RWPE2 (cell line): ENCODE data around the gene LUC7L2.
A peak's percentile ranks its signal among the peaks of the same experiment; 100 is the strongest.
"Not testable (repeated sequence)": the region's sequence is repeated elsewhere in the genome, so short reads cannot be mapped to it uniquely, and the experiment has no call there.

Source experiments
- ATAC-seq: fragments of 200-7000 bp; cut with Tn5 transposase; 3 replicates; pipeline ENCODE4 v1.9.1; 2021; ENCODE audit warnings: low read depth
- DNase-seq: peaks from one replicate; pipeline ENCODE4 v3.0.0-alpha.2; 2020; ENCODE audit warnings: low spot score
- H3K27ac ChIP-seq: fragments of 450-650 bp; 2 replicates; pipeline ENCODE4 v1.5.1; 2017; ENCODE audit warnings: mild to moderate bottlenecking; ENCODE audit not compliant: poor library complexity, severe bottlenecking
- H3K27me3 ChIP-seq: fragments of 250-450 bp; sonication (Bioruptor Pico); 2 replicates; pipeline ENCODE4 v1.5.1; 2021; ENCODE audit warnings: mild to moderate bottlenecking, moderate library complexity; ENCODE audit not compliant: insufficient read depth, poor library complexity, severe bottlenecking
- H3K36me3 ChIP-seq: fragments of 250-450 bp; sonication (Bioruptor Pico); 2 replicates; pipeline ENCODE4 v1.5.1; 2020; ENCODE audit warnings: low read depth, mild to moderate bottlenecking, moderate library complexity
- H3K4me1 ChIP-seq: fragments of 250-450 bp; sonication (Bioruptor Pico); 2 replicates; pipeline ENCODE4 v1.5.1; 2021; ENCODE audit warnings: mild to moderate bottlenecking, moderate library complexity; ENCODE audit not compliant: insufficient read depth, poor library complexity, severe bottlenecking
- H3K4me3 ChIP-seq: fragments of 250-450 bp; sonication (Bioruptor Pico); 2 replicates; pipeline ENCODE4 v1.5.1; 2021; ENCODE audit warnings: mild to moderate bottlenecking, moderate library complexity; ENCODE audit not compliant: severe bottlenecking
- H3K9me3 ChIP-seq: fragments of 250-450 bp; sonication (Bioruptor Pico); 2 replicates; pipeline ENCODE4 v1.5.1; 2021; ENCODE audit warnings: mild to moderate bottlenecking, moderate library complexity; ENCODE audit not compliant: severe bottlenecking
- CTCF ChIP-seq: fragments of 450-650 bp; IDR thresholded peaks from one replicate; pipeline ENCODE4 v1.5.1; 2017; ENCODE audit warnings: mild to moderate bottlenecking, moderate library complexity; ENCODE audit not compliant: poor library complexity, severe bottlenecking

LUC7L2 gene

DNA sequence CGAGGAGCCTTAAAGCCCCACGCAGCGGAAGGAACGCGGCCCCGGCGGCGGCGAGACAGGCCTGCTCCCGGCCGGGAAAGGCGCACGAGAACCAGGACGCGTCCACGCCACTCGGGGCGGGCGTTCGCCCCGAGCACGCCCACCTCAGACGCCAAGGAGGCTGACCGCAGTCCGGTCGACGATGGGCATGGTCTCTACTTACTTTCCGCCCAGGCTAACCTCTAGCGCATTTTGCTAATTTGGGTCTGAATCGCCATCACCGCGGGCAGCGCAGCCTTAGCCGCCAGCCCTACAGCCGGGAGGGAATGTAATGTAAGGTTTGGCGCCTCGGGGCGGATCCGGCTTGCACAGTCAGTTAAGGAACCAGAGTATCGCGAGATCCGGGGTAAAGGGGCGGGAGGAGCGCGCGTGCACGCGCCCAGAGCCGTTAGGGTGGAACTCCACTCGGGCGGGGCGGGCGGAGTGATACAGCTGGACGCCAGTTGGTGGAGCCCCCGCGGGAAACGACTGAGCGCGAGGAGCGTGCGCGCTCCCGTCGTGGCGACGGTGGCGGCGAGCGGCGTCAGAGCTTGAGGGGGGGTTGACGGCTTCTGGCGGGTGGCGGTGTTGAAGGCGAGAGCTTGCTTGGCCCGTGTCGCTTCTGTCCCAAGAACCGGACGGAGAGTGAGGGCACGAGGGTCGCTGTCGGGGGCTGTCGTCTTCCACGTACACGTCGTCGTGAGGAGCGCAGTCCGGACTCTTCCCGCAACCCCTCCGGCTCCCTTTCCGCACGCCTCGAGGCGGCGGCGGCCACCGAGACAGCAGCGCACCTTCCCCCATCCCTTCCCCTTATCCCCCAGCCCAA, at the start of gene LUC7L2:
Gene LUC7L2 (plus strand): TSS at position 529 of the 844 bp plus-strand sequence. CDS start 368 bp downstream, outside the sequence.
- H3K27ac ChIP-seq, result peak within 1 kb of the TSS; percentile 89
- no peaks in the 10 kb centered on the region for H3K27me3 ChIP-seq
- H3K4me3 ChIP-seq, result peak within 1 kb of the TSS; percentile 64
- H3K4me1 ChIP-seq, result peaks cover 18% of the 10 kb centered on the region
- H3K36me3 ChIP-seq, result peaks cover 25% of the 10 kb centered on the region
- DNase-seq (peak; percentile 99), ATAC-seq (peak; percentile 70)
- TF ChIP-seq CTCF, result no peak
- peaks cover 2% of the 10 kb centered on the region for H3K9me3 ChIP-seq

- Histone ChIP-seq H3K27ac (no peak overlapping the region), H3K4me1 (no peaks in the 10 kb centered on the region), H3K4me3 (no peak overlapping the region), H3K36me3 (no peaks in the 10 kb centered on the region), H3K9me3 (no peaks in the 10 kb centered on the region), H3K27me3 (no peaks in the 10 kb centered on the region)
- ATAC-seq (no peak), DNase-seq (no peak)
- no peak for TF ChIP-seq CTCF
Measured at GRCh38 chr7:139317939-139318505, 41.7 kb upstream of the LUC7L2 start.

- H3K27me3 ChIP-seq, result no peaks in the 10 kb centered on the region
- ATAC-seq (no peak), DNase-seq (no peak)
- H3K4me3 ChIP-seq, result no peak overlapping the region
- TF ChIP-seq CTCF, result peak; percentile 30
- H3K36me3 ChIP-seq, result no peaks in the 10 kb centered on the region
- H3K9me3 ChIP-seq, result no peaks in the 10 kb centered on the region
- no peak overlapping the region for H3K27ac ChIP-seq
- H3K4me1 ChIP-seq, result no peaks in the 10 kb centered on the region
Measured at GRCh38 chr7:139321071-139321745, 38.5 kb upstream of the LUC7L2 start.

DNA sequence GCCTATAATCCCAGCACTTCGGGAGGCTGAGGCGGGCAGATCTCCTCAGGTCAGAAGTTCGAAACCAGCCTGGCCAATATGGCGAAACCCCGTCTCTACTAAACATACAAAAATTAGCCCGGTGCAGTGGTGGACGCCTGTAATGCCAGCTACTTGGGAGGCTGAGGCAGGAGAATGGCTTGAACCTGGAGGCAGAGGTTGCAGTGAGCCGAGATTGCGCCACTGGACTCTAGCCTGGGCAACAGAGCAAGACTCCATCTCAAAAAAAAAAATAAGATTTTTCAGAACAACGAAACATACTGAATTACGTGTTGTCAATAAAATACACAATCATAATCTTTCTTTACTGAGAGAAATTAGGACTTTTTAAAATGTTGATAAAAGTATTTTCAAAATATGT, 35.0 kb upstream of the LUC7L2 start:
- not testable (repeated sequence) for DNase-seq, H3K4me3 ChIP-seq, H3K27me3 ChIP-seq, H3K27ac ChIP-seq, H3K9me3 ChIP-seq, H3K4me1 ChIP-seq, H3K36me3 ChIP-seq, ATAC-seq

DNA sequence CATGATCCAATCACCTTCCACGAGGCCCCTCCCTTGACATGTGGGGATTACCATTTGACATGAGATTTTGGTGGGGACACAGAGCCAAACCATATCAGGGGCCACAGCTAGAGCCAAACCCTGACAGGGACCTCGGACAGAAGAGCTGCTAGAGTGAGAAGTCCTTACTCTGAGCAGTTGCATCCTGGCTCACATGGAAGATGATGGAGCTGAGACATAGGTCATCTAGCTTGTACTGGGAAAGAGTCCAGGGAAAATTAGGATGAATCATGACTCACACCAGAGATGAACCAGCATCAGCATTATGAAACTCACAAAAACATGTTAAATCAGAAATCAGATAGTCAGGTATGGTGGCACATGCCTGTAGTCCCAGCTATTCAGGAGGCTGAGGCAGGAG, 31.3 kb upstream of the LUC7L2 start:
- Histone ChIP-seq H3K36me3 (no peaks in the 10 kb centered on the region), H3K4me3 (no peak overlapping the region), H3K4me1 (no peaks in the 10 kb centered on the region), H3K9me3 (no peaks in the 10 kb centered on the region), H3K27me3 (no peaks in the 10 kb centered on the region), H3K27ac (no peak overlapping the region)
- TF ChIP-seq CTCF, result no peak
- no peak for DNase-seq
- peak; percentile 95 for ATAC-seq
